Measurements from ENCODE around the gene STAM2.
"Not testable (repeated sequence)": the region's sequence is repeated elsewhere in the genome, so short reads cannot be mapped to it uniquely, and the experiment has no call there.

The STAM2 gene

DNA sequence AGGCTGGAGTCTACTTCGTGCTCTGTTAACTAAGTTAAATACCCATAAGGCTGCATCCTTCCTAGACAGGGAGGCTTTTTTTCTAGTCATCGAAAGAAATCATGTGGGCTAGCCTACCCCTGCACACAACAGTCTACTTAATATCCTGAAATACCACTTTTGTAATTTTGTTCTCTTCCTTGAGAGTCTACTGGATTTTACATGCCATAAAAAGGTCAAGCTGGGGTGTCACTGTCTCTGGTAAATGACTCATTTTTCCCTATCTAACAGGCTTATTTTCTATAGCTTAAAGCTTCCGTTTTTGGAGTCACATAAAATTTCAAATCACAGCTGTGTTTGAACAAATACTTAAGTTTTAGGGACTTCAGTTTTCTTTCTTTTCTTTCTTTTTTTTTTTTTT, 10.7 kb upstream of the STAM2 start:
- DNase-seq (ENCODE audit: low spot score): no peak
- no peak overlapping the region for H3K27ac ChIP-seq
- ChIA-PET POLR2A (ENCODE audit: low non-redundant PET) (interaction anchor here (1.1 kb wide), 1 partner anchor 10 kb away, joined by 3 read pairs; no protein-coding TSS in a partner anchor), CTCF (interaction anchor here (1.3 kb wide), 1 partner anchor 10 kb away, joined by 5 read pairs; the partner anchor contains the start of gene STAM2)
- no peak for TF ChIP-seq CTCF (conservative IDR thresholded peaks at IDR 0.05; ENCODE audit: low read depth)

- H3K27ac ChIP-seq: no peak overlapping the region
- POLR2A ChIA-PET (ENCODE audit: low non-redundant PET): no interaction called here
- no peak for DNase-seq (ENCODE audit: low spot score)
- CTCF ChIA-PET: interaction anchor here (0.6 kb wide), 1 partner anchor 537 kb away, joined by 5 read pairs; no protein-coding TSS in a partner anchor
- TF ChIP-seq CTCF (conservative IDR thresholded peaks at IDR 0.05; ENCODE audit: low read depth): no peak
Observed at GRCh38 chr2:152183401-152184073, 8.0 kb upstream of the STAM2 start.

GRCh38 chr2:152177667-152178066, 2.1 kb upstream of the STAM2 start:
- POLR2A ChIA-PET (ENCODE audit: low non-redundant PET); H3K27ac ChIP-seq; DNase-seq (ENCODE audit: low spot score); CTCF ChIA-PET: not testable (repeated sequence)

- CTCF ChIA-PET: interaction anchor here (0.6 to 1.0 kb wide), 7 partner anchors 9 to 567 kb away, joined by 3 to 5 read pairs (median 3); no protein-coding TSS in a partner anchor
- H3K27ac ChIP-seq: peak overlapping the region; percentile 93
- peak; percentile 53 for TF ChIP-seq CTCF (conservative IDR thresholded peaks at IDR 0.05; ENCODE audit: low read depth)
- POLR2A ChIA-PET (ENCODE audit: low non-redundant PET): interaction anchor here (0.7 kb wide), 1 partner anchor 11 kb away, joined by 3 read pairs; no protein-coding TSS in a partner anchor
- peak; percentile 45 for DNase-seq (ENCODE audit: low spot score)
Observed at GRCh38 chr2:152176113-152176714, 651 bp upstream of the STAM2 start.

DNA sequence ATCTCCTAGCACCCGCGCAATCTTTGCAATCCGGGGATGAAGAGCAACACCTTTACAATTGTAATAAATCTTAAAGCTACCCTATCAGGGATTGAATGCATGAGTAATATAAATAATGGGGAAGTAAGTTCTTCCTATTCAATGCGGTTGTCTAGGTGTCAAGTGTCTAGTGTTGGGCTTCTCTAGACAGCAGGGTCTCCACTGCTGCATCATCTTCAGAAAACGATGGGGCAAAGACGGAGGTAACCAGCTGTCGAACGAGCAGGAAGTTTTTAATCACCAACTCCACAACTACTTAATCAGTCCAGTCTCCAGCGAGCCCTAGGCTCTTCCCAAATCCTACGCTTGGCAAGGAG, 573 bp downstream of the STAM2 start:
- POLR2A ChIA-PET (ENCODE audit: low non-redundant PET): no interaction called here

DNA sequence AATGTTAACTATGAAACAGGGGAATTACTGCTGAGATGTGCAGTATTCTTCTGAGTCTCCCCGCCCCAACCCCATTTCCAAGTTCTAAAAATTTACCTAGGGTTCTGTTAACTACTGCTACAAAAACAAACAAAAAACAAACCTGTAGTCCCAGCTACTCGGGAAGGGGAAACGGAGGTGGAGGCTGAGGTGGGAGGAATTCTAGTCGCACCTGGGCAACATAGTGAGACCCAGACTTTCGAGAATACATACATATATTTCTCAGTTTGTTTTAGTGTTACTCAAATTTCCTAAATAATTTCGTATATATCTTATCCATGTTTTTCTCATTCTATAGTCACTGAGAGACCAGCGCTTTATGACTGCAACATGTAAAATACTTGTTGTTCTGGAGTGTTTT, 989 bp downstream of the STAM2 start:
- POLR2A ChIA-PET (ENCODE audit: low non-redundant PET): no interaction called here

More for the DNA sequence above, 573 bp downstream of the STAM2 start:
- no peak for TF ChIP-seq CTCF (conservative IDR thresholded peaks at IDR 0.05; ENCODE audit: low read depth)
- no peak for DNase-seq (ENCODE audit: low spot score)
- H3K27ac ChIP-seq: peak overlapping the region; percentile 93
- CTCF ChIA-PET: interaction anchor here (0.6 to 0.7 kb wide), 3 partner anchors 26 to 459 kb away, joined by 3 to 6 read pairs (median 3); no protein-coding TSS in a partner anchor

More for the DNA sequence above, 989 bp downstream of the STAM2 start:
- DNase-seq (ENCODE audit: low spot score): no peak
- CTCF ChIA-PET: interaction anchor here (0.6 to 0.7 kb wide), 2 partner anchors 26 to 270 kb away, joined by 3 read pairs; no protein-coding TSS in a partner anchor
- TF ChIP-seq CTCF (conservative IDR thresholded peaks at IDR 0.05; ENCODE audit: low read depth): no peak
- no peak overlapping the region for H3K27ac ChIP-seq

All from RWPE1 (cell line).